ENCODE measurements around the gene ITPR1.

The ITPR1 gene

GRCh38 chr3:4549896-4550295, 56.7 kb downstream of the ITPR1 start:
- no peak for TF ChIP-seq YY1 (IDR thresholded peaks at IDR 0.05; ENCODE audit: insufficient read depth, insufficient read length)
- no peak for TF ChIP-seq ZNF274 (IDR thresholded peaks at IDR 0.05; ENCODE audit: low read depth, low read length)
- Histone ChIP-seq H3K4me3 (ENCODE audit: insufficient read length, low read depth) (no peak overlapping the region), H3K4me1 (ENCODE audit: insufficient read depth, insufficient read length) (no peaks in the 10 kb centered on the region), H3K27me3 (ENCODE audit: insufficient read depth, insufficient read length) (no peaks in the 10 kb centered on the region), H3K36me3 (ENCODE audit: insufficient read depth, insufficient read length, low read length) (no peaks in the 10 kb centered on the region), H3K9me3 (ENCODE audit: insufficient read depth, low read length) (no peaks in the 10 kb centered on the region), H3K9ac (ENCODE audit: insufficient read length, low read depth) (no peak overlapping the region)
- DNase-seq (ENCODE audit: low read depth, low spot score) = no peak

- Histone ChIP-seq H3K9ac (ENCODE audit: insufficient read length, low read depth) (no peak overlapping the region), H3K9me3 (ENCODE audit: insufficient read depth, low read length) (no peaks in the 10 kb centered on the region), H3K27me3 (ENCODE audit: insufficient read depth, insufficient read length) (no peaks in the 10 kb centered on the region), H3K4me3 (ENCODE audit: insufficient read length, low read depth) (no peak overlapping the region), H3K4me1 (ENCODE audit: insufficient read depth, insufficient read length) (no peaks in the 10 kb centered on the region), H3K36me3 (ENCODE audit: insufficient read depth, insufficient read length, low read length) (no peaks in the 10 kb centered on the region)
- DNase-seq (ENCODE audit: low read depth, low spot score) = no peak
- no peak for TF ChIP-seq YY1 (IDR thresholded peaks at IDR 0.05; ENCODE audit: insufficient read depth, insufficient read length)
- TF ChIP-seq SUZ12 (IDR thresholded peaks at IDR 0.05; ENCODE audit: extremely low read depth, insufficient read depth, insufficient read length) = no peak
- TF ChIP-seq ZNF274 (IDR thresholded peaks at IDR 0.05; ENCODE audit: low read depth, low read length) = no peak
These were observed 58.0 kb downstream of the ITPR1 start for GRCh38 chr3:4551051-4551711.

- H3K9me3 ChIP-seq (ENCODE audit: insufficient read depth, low read length) = no peaks in the 10 kb centered on the region
- no peaks in the 10 kb centered on the region for H3K4me1 ChIP-seq (ENCODE audit: insufficient read depth, insufficient read length)
- H3K4me3 ChIP-seq (ENCODE audit: insufficient read length, low read depth) = no peak overlapping the region
- no peak overlapping the region for H3K9ac ChIP-seq (ENCODE audit: insufficient read length, low read depth)
- no peak for DNase-seq (ENCODE audit: low read depth, low spot score)
- no peaks in the 10 kb centered on the region for H3K36me3 ChIP-seq (ENCODE audit: insufficient read depth, insufficient read length, low read length)
- TF ChIP-seq YY1 (IDR thresholded peaks at IDR 0.05; ENCODE audit: insufficient read depth, insufficient read length) = no peak
- no peak for TF ChIP-seq SUZ12 (IDR thresholded peaks at IDR 0.05; ENCODE audit: extremely low read depth, insufficient read depth, insufficient read length)
- TF ChIP-seq ZNF274 (IDR thresholded peaks at IDR 0.05; ENCODE audit: low read depth, low read length) = no peak
- H3K27me3 ChIP-seq (ENCODE audit: insufficient read depth, insufficient read length) = no peaks in the 10 kb centered on the region
These were observed 58.8 kb downstream of the ITPR1 start for GRCh38 chr3:4551794-4552442.

GRCh38 chr3:4552811-4553210, 59.7 kb downstream of the ITPR1 start:
- no peaks in the 10 kb centered on the region for H3K36me3 ChIP-seq (ENCODE audit: insufficient read depth, insufficient read length, low read length)
- no peak for TF ChIP-seq ZNF274 (IDR thresholded peaks at IDR 0.05; ENCODE audit: low read depth, low read length)
- TF ChIP-seq YY1 (IDR thresholded peaks at IDR 0.05; ENCODE audit: insufficient read depth, insufficient read length) = no peak
- no peak for TF ChIP-seq SUZ12 (IDR thresholded peaks at IDR 0.05; ENCODE audit: extremely low read depth, insufficient read depth, insufficient read length)
- H3K9me3 ChIP-seq (ENCODE audit: insufficient read depth, low read length) = peaks cover 2% of the 10 kb centered on the region; the same call in 1 of the 2 replicates
- no peaks in the 10 kb centered on the region for H3K4me1 ChIP-seq (ENCODE audit: insufficient read depth, insufficient read length)
- DNase-seq (ENCODE audit: low read depth, low spot score) = no peak
- no peak overlapping the region for H3K9ac ChIP-seq (ENCODE audit: insufficient read length, low read depth)
- no peak overlapping the region for H3K4me3 ChIP-seq (ENCODE audit: insufficient read length, low read depth)
- H3K27me3 ChIP-seq (ENCODE audit: insufficient read depth, insufficient read length) = no peaks in the 10 kb centered on the region

GRCh38 chr3:4561661-4562060, 68.5 kb downstream of the ITPR1 start:
- Histone ChIP-seq H3K9ac (ENCODE audit: insufficient read length, low read depth) (no peak overlapping the region), H3K4me3 (ENCODE audit: insufficient read length, low read depth) (no peak overlapping the region), H3K9me3 (ENCODE audit: insufficient read depth, low read length) (peaks cover 6% of the 10 kb centered on the region; the same call in 1 of the 2 replicates), H3K36me3 (ENCODE audit: insufficient read depth, insufficient read length, low read length) (no peaks in the 10 kb centered on the region), H3K27me3 (ENCODE audit: insufficient read depth, insufficient read length) (no peaks in the 10 kb centered on the region), H3K4me1 (ENCODE audit: insufficient read depth, insufficient read length) (no peaks in the 10 kb centered on the region)
- DNase-seq (ENCODE audit: low read depth, low spot score) = no peak
- TF ChIP-seq YY1 (IDR thresholded peaks at IDR 0.05; ENCODE audit: insufficient read depth, insufficient read length) (no peak), ZNF274 (IDR thresholded peaks at IDR 0.05; ENCODE audit: low read depth, low read length) (no peak), SUZ12 (IDR thresholded peaks at IDR 0.05; ENCODE audit: extremely low read depth, insufficient read depth, insufficient read length) (no peak)

- Histone ChIP-seq H3K9me3 (ENCODE audit: insufficient read depth, low read length) (peaks cover 6% of the 10 kb centered on the region; the same call in 1 of the 2 replicates), H3K9ac (ENCODE audit: insufficient read length, low read depth) (no peak overlapping the region), H3K27me3 (ENCODE audit: insufficient read depth, insufficient read length) (no peaks in the 10 kb centered on the region), H3K4me1 (ENCODE audit: insufficient read depth, insufficient read length) (no peaks in the 10 kb centered on the region), H3K36me3 (ENCODE audit: insufficient read depth, insufficient read length, low read length) (no peaks in the 10 kb centered on the region), H3K4me3 (ENCODE audit: insufficient read length, low read depth) (no peak overlapping the region)
- no peak for TF ChIP-seq YY1 (IDR thresholded peaks at IDR 0.05; ENCODE audit: insufficient read depth, insufficient read length)
- no peak for TF ChIP-seq ZNF274 (IDR thresholded peaks at IDR 0.05; ENCODE audit: low read depth, low read length)
- no peak for TF ChIP-seq SUZ12 (IDR thresholded peaks at IDR 0.05; ENCODE audit: extremely low read depth, insufficient read depth, insufficient read length)
- no peak for DNase-seq (ENCODE audit: low read depth, low spot score)
These were observed 69.4 kb downstream of the ITPR1 start for GRCh38 chr3:4562595-4562994.

DNA sequence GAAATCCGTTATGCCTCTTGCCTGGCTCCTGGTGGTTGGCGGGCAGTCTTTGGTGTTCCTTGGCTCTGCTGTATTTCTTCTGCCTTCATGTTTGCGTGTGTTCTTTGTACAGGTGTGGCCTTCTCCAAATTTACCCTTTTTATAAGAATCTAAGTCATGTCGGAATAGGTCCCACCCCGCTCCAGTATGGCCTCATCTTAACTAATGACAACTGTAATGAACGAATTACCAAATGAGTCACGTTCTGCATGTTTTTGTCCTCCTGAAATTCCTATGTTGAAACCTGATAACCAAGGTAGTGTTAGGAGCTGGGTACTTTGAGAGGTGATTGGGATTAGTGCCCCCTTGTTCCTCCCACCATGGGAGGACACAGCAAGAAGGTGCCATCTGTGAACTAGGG, 71.1 kb downstream of the ITPR1 start:
- no peaks in the 10 kb centered on the region for H3K4me1 ChIP-seq (ENCODE audit: insufficient read depth, insufficient read length)
- no peak overlapping the region for H3K9ac ChIP-seq (ENCODE audit: insufficient read length, low read depth)
- H3K36me3 ChIP-seq (ENCODE audit: insufficient read depth, insufficient read length, low read length) = no peaks in the 10 kb centered on the region
- no peak for DNase-seq (ENCODE audit: low read depth, low spot score)
- no peaks in the 10 kb centered on the region for H3K27me3 ChIP-seq (ENCODE audit: insufficient read depth, insufficient read length)
- no peaks in the 10 kb centered on the region for H3K9me3 ChIP-seq (ENCODE audit: insufficient read depth, low read length)
- no peak overlapping the region for H3K4me3 ChIP-seq (ENCODE audit: insufficient read length, low read depth)
- TF ChIP-seq YY1 (IDR thresholded peaks at IDR 0.05; ENCODE audit: insufficient read depth, insufficient read length) = no peak
- TF ChIP-seq ZNF274 (IDR thresholded peaks at IDR 0.05; ENCODE audit: low read depth, low read length) = no peak
- no peak for TF ChIP-seq SUZ12 (IDR thresholded peaks at IDR 0.05; ENCODE audit: extremely low read depth, insufficient read depth, insufficient read length)
